ENCODE data around the gene GSK3A.

The GSK3A gene

DNA sequence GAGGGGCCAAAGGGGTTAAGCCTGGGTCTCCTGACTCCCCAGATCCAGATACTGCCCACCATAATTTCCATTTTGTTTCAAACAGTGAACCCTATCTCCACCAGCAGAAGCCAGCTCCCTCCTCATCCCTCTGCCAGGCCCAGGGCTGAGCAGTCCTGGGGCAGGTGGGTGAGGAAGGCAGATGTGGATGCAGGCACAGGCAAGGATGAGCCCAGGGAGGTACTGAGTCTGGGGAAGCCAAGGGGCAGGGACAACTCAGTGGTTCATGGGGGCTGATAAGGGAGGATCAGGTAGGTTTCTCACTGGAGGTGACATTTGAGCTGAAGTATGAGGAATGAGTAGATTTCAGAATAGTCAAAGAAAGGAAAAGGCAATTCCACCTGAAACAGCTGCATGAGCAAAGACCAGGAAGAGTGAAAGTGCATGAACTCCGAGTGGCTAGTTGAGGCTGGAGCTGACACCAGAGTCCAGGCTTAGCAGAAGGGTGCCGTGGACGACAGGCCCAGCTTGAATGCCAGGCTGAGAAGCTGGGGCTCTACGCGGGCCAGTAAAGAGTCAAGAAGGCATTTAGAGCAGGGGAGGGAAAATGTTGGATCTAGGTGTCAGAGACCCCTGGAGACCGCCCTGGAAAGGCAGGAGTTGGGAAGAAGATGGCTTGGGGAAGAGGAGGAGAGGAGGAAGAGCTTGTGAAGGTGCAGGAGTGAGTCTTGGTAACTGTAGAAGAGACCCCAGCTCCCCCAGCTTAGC lies 36.9 kb upstream of the GSK3A start:
- TF ChIP-seq, protein P1, sequence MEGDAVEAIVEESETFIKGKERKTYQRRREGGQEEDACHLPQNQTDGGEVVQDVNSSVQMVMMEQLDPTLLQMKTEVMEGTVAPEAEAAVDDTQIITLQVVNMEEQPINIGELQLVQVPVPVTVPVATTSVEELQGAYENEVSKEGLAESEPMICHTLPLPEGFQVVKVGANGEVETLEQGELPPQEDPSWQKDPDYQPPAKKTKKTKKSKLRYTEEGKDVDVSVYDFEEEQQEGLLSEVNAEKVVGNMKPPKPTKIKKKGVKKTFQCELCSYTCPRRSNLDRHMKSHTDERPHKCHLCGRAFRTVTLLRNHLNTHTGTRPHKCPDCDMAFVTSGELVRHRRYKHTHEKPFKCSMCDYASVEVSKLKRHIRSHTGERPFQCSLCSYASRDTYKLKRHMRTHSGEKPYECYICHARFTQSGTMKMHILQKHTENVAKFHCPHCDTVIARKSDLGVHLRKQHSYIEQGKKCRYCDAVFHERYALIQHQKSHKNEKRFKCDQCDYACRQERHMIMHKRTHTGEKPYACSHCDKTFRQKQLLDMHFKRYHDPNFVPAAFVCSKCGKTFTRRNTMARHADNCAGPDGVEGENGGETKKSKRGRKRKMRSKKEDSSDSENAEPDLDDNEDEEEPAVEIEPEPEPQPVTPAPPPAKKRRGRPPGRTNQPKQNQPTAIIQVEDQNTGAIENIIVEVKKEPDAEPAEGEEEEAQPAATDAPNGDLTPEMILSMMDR (IDR thresholded peaks at IDR 0.05; ENCODE audit: low read depth, low read length) = no peak
- Histone ChIP-seq H3K9me3 (no peaks in the 10 kb centered on the region), H3K27me3 (no peaks in the 10 kb centered on the region), H3K4me1 (peaks cover 42% of the 10 kb centered on the region), H3K36me3 (peaks cover 15% of the 10 kb centered on the region), H3K4me3 (ENCODE audit: low read depth, low read length) (peak overlapping the region; percentile 79)
- DNase-seq = no peak

DNA sequence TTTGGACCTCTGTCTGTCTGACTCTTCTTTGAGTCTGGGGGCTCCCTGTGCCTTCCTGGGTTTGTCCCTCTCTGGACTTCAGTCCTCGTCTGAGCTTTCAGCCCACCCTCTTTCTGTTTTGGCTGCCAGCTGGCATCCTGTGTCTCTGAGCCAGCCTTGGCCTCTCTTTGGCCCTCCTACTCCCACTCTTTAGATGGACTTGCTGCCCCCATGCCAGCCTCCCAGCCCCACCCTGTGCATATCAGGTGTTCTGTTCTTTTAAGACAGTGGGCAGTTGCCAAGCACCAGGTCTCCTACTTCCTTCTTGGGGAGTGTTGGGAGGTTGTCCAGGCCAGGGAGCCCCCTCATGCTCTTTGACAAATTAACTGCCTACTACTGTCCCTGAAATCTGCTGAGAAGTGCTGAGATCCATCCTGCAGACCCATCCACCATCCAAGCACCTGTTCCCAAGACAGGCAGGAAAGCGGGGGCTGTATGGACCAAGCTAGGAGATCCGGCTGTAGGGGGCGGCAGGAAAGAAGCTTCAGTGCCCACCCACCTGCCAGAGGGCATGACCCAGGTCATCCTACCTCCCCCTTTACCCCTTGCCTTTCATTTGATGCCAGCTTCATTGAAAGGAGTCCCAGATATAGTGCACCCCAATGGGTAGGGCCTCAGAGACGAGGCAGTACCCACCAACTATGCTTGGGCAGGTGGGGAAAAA lies 36.2 kb upstream of the GSK3A start:
- TF ChIP-seq, protein P1 (IDR thresholded peaks at IDR 0.05; ENCODE audit: low read depth, low read length) = no peak
- Histone ChIP-seq H3K9me3 (no peaks in the 10 kb centered on the region), H3K4me1 (peaks cover 42% of the 10 kb centered on the region), H3K36me3 (peaks cover 22% of the 10 kb centered on the region), H3K4me3 (ENCODE audit: low read depth, low read length) (no peak overlapping the region), H3K27me3 (no peaks in the 10 kb centered on the region)
- DNase-seq = no peak

DNA sequence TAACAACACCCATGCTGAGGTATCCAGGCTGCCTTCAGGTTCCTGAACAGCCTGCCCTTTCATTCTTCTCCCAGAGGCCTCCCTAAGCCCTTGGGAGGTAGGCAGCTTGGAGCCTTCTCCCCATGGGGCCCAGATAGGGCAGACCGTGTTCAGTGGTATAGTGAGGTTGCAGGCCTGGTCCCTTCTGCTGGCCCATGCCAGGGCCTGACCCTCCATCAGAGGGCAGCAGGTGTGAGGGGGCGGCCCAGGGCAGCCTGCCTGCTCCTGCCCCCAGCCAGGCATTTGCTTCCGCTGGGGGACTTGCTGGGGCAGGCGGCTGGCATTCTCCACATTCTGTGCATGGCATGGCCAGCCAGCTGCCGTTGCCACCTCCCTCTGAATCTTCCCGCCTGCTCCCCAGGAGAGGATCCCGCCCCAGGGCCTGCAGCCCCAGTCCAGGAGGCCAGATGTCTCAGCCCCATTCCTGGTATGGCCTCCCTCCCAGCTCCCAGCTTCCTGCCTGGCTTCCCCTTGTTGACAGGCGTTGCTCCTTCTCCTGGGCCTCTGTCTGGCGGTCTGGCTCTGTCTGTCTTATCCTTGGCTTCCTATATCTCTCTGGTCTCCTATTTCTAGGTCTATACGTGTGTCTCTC lies 35.5 kb upstream of the GSK3A start:
- peaks cover 29% of the 10 kb centered on the region for H3K36me3 ChIP-seq
- H3K27me3 ChIP-seq = no peaks in the 10 kb centered on the region
- no peaks in the 10 kb centered on the region for H3K9me3 ChIP-seq
- TF ChIP-seq, protein P1 (IDR thresholded peaks at IDR 0.05; ENCODE audit: low read depth, low read length) = no peak
- peaks cover 37% of the 10 kb centered on the region for H3K4me1 ChIP-seq
- H3K4me3 ChIP-seq (ENCODE audit: low read depth, low read length) = no peak overlapping the region
- peak; percentile 67 for DNase-seq

GRCh38 chr19:42276821-42277220 lies 34.4 kb upstream of the GSK3A start:
- Histone ChIP-seq H3K4me3 (ENCODE audit: low read depth, low read length) (no peak overlapping the region), H3K36me3 (peaks cover 40% of the 10 kb centered on the region), H3K9me3 (no peaks in the 10 kb centered on the region), H3K27me3 (no peaks in the 10 kb centered on the region), H3K4me1 (peaks cover 28% of the 10 kb centered on the region)
- no peak for DNase-seq
- TF ChIP-seq, protein P1 (IDR thresholded peaks at IDR 0.05; ENCODE audit: low read depth, low read length) = no peak

- Histone ChIP-seq H3K27me3 (no peaks in the 10 kb centered on the region), H3K4me3 (ENCODE audit: low read depth, low read length) (no peak overlapping the region), H3K4me1 (peaks cover 23% of the 10 kb centered on the region), H3K36me3 (peaks cover 43% of the 10 kb centered on the region), H3K9me3 (no peaks in the 10 kb centered on the region)
- TF ChIP-seq, protein P1 (IDR thresholded peaks at IDR 0.05; ENCODE audit: low read depth, low read length) = no peak
- DNase-seq = no peak
Measured at GRCh38 chr19:42276284-42276683, 33.9 kb upstream of the GSK3A start.
